ENCODE measurements around the gene PRR29.
"Not testable (repeated sequence)": the region's sequence is repeated elsewhere in the genome, so short reads cannot be mapped to it uniquely, and the experiment has no call there.

The PRR29 gene

DNA sequence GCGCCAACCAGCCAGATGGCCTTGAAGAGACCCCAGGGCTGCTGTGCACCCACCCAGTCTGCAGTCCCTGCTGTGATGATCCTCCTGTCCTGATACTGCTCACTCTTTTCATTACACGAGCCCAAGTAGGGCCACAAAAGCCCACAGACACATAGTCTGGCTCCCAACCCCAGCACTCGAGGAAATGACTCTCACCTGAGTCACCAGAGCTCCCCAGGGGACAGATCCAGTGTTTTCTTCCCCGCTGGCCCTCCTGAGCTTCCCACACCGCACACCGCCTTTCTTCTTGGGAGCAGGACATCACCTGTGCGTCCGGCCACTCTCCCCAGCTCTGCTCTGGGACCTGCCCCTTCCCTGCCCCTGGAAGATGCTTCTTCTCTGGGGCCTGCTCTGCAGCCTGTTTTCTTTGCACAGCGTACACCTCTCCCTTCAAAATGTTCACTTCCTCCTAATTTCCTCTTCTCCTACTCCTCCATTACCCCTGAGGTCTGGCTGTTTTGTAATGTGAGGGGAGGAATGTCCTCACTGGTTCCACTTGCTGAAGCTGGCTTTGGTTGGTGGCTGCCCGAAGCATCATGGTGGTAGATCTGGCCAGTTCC is 23.5 kb upstream of the PRR29 start:
- DNase-seq (ENCODE audit: low spot score) = peak; percentile 72

DNA sequence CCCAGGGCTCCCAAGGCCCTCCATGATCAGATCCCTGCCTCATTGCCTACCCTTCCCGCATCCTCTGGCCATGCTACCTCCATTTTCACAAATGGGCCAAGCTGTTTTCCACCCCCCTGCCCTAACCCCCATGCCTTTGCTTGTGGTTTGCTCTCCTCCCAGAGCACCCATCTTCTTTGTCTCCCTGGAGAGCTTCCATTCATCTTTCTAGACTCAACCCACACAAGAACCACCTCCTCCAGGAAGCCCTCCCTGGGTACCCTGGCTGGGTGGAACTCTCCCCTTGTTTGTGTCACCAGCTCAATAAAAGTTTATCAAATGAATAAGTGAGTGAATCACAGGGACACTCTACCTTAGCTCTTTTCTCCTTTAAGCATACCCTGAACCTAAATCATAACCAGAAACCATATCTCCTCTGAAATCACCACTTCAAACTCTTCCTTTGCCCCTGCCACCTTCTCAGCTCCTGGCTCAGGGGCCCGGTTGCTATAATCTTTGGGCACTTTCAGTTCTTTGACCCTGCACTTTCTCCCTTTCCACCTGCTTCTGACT is 22.5 kb upstream of the PRR29 start:
- DNase-seq (ENCODE audit: low spot score) = no peak

DNA sequence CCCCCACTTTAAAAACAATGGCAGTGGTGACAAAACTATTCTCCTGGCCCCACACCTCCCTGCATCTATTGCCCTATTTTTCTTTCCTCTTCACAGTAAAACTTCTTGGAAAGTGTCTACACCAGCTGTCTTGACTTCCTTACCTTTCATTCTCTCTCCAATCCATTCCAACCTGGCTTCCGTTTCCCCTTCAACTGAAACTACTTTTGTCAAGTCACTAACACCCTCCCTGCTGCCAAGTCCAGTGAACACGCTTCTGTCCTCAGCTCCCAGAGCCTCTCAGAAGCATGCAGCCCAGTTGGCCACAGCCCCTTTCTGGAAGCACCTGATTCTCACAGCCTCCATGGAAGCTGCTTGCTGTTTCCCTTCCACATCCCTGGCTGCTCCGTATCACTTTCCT is 21.4 kb upstream of the PRR29 start:
- DNase-seq (ENCODE audit: low spot score) = no peak

DNA sequence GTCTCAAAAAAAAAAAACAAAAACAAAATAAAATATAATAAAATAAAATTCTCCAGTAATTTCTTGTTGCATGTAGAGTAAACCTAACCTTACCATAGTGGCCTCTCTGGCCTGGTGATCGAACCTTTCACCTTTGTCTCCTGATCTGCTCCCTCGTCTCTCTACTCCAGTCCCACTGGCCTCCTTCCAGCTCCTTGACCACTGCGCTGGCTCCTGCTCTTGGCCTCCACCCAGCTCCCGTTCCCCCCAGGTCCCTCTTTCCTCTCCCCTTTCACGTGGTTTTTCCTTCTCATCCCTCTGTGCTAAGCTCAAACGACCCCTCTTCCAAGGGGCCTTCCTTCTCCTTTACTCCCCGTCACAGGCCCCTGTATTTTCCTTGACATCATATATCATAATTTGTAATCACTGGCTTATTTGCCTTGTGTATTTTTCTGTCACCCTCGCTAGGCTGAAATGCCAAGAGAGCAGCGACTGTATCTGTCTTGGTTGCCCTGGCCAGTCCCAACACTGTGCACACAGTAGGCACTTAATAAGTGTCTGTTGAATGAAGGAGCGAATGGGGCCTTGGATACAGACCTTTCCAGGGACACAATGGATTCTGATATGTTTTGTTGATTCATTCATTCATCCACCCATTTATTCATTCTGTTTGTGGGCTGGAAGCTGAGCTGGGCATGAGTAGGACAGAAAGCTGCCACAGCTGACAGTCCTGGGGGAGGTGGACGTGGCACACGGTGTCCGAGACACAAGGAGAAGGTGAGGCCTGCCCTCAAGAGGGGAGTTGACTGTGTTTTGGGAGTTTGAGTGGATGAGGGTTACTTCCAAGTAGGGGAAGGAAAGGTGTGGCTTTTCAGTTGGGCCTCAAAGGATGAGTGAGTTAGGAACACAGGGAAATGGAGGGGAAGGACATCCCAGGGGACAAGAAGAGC is 19.6 kb upstream of the PRR29 start:
- no peak for DNase-seq (ENCODE audit: low spot score)

DNA sequence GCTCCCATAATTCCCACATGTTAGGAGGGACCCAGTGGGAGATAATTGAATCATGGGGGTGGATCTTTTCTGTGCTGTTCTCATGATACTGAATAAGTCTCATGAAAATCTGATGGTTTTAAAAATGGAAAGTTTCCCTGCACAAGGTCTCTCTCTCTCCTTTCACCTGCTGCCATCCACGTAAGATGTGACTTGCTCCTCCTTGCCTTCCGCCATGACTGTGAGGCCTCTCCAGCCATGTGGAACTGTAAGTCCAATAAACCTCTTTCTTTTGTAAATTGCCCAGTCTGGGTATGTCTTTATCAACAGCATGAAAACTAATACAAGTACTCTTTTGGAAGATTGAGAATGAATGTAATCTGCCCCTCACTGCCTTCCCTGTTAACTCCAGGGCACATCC is 15.5 kb upstream of the PRR29 start:
- not testable (repeated sequence) for DNase-seq (ENCODE audit: low spot score)

DNA sequence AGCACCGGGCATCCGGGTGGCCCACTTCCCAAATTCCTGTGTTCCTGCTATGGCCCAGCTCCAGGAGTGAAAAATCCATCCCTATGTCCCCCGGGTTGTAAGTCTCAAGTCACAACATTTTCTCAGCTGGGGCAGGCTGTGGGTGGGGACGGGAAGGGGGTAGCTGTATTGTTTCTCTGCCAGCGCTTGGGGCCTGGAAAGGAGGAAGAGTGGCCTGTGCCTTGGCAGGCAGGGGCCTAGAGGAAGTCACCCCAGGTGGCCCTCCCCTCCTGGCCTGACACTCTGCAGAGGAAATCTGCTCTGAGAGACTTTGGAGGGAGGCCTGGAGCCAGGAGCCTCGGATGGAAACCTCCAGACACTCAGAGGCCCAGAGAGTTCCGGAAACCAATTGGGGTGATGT is 14.8 kb upstream of the PRR29 start:
- no peak for DNase-seq (ENCODE audit: low spot score)

DNA sequence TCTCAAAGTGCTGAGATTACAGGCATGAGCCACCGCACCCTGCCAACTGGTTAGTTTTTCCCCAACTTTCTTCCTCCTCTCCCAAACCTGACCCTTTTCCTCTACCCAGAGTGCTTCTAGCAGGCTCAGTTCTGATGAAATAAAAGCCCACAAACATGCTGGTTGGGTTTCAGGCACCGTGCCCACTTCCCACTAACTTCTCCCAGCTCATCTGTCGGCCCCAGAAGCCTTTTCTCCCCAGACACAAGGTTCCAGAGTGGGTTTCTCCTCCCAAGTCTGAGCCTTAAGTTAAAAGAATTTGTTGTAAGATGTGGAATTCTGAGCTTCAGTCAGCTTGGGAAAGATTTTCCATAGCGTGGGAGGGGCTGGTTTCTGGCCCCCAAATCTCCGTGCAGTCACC is 13.9 kb upstream of the PRR29 start:
- peak; percentile 73 for DNase-seq (ENCODE audit: low spot score)

DNA sequence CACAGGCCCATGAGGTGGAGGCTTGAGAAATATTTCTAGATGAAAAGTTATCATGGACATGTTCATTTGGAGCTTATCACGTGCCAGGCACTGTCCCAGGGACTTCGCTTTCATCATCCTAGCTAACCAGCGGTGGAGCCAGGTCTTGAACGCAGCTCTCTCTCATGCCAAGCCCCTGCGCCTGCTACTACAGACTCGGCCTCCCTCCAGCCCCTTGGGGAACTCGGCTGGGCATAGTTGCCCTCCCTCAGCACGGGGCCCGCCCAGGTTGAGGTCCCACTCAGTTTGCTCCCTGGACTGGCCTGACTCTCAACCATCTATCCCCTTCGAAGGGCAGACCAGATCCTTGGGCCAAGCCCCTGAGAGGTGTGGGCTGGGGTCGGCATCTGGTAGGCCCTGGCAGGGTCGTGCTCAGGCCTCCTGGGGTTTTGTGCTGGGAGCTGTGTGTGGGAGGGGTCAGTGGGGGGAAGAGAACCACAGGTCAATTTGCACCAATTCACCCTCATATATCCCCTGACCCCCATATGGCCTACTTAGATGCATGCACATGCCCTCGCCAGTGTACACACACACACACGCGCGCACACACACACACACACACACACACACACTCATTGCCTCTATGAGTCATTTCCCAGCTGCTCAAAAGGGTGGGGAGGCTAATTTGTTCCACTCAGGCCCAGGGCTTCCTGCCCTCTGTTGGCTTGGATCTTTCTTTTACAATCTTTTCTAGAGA is 13.3 kb upstream of the PRR29 start:
- DNase-seq (ENCODE audit: low spot score) = peak; percentile 92

DNA sequence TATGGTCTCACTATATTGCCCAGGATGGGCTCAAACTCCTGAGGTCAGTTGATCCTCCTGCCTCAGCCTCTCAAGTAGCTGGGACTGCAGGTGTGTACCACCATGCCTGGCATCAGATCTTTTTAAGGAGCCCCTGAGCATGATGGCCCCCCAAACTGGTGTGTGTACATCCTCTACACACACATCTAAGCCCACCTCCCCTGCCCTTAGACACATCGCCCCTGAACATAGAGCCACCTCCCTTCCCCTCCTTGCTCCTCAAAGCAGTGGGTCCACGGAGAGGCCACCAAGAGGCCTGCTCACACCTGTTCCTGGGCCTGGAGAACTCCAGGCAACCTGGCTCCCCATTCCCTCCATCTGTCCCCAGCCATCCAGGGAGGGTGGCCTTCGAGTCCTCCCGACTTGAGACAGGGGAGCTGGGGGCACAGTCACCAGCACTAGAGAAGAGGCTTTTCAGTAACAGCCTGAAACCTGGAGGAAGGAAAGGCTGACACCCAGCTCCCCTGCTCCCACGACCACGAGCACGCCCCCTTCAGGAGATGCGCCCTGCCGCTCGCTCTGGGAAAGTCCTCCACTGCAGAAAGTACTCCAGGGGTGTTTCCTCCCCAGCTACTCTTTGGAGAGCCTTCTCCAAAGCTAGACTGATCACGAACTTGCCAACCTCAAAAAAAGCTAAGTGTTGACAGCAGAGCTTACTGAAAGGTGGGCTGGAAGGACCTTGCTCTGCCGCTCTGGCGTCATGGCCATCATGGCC is 12.6 kb upstream of the PRR29 start:
- no peak for DNase-seq (ENCODE audit: low spot score)

DNA sequence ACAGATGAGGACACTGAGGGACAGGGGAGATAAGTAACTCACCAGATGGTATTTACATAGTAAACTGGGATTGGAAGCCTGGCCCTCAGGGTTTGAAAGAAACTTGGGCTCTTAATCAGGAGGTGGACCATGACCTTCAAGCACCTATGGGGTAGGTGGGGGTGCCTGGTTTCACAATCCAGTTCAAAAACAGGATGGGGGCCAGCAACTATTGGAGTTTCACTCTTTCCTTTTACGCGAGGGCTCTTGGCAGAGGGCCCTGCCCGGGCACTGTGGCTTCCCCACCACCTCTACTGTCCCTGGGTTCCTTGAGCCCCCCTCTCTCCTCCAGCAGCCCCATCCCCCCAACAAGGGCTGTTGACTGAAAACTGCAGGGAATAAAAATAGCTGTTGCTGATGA is 11.3 kb upstream of the PRR29 start:
- no peak for DNase-seq (ENCODE audit: low spot score)

DNA sequence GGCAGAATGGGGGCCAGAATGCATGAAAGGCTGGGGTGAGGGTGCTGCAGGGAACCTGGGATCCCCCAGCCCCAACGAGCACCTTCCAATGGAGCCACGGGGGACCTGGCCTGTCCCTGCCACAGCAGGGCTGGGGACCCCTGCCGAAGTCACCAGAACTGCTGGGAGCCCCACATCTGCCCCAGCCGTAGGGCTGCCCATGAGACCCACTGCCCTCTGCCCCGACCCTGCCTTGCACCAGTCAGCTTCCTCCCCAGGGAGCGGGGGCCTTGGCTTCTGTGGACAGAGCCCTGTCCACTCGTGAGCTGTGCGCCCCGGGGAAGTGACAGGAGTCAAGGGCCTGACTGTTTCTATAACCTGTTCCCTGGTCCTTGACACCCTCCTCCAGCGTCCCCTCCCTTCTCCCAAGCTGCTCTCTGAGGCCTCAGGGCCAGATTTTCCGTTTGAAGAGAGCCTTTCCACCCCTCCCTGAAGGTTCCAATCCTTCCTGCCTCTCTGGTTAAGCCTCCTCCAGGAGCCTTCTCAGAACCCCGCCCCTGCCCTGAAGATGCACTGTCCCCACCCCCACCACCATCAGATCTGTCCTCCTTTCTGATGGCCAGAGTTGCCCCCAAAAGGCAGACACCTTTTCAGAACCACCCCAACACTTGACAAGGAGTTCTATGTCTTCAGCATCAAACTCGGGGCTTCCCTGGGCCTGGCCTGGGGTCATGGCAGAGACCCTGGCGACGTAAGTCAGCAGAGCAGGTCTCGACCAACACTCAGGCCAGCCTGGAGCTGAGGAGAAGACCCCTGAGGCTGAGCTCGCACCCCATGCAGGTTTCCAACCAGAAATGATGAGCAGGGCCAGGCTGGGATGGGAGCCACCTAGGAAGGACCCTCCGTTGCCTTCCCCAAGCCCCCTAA is 10.7 kb upstream of the PRR29 start:
- DNase-seq (ENCODE audit: low spot score) = no peak

DNA sequence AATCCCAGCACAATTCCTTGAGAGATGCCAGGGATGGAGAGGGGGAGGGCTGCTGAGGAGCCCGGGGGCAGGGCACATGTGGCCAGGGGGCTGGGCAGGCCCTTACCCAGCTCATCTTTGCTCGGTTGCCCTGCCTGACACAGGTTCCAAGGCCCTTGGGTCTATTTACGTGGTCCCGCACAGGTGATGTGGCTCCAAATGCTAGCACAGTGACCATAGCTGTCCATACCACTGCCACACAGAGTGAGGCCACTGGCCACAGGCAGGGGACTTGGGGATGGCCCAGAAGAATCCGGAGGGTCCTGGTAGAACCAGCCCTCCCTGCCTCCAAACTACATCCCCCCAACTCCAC is 10.0 kb upstream of the PRR29 start:
- no peak for DNase-seq (ENCODE audit: low spot score)

DNA sequence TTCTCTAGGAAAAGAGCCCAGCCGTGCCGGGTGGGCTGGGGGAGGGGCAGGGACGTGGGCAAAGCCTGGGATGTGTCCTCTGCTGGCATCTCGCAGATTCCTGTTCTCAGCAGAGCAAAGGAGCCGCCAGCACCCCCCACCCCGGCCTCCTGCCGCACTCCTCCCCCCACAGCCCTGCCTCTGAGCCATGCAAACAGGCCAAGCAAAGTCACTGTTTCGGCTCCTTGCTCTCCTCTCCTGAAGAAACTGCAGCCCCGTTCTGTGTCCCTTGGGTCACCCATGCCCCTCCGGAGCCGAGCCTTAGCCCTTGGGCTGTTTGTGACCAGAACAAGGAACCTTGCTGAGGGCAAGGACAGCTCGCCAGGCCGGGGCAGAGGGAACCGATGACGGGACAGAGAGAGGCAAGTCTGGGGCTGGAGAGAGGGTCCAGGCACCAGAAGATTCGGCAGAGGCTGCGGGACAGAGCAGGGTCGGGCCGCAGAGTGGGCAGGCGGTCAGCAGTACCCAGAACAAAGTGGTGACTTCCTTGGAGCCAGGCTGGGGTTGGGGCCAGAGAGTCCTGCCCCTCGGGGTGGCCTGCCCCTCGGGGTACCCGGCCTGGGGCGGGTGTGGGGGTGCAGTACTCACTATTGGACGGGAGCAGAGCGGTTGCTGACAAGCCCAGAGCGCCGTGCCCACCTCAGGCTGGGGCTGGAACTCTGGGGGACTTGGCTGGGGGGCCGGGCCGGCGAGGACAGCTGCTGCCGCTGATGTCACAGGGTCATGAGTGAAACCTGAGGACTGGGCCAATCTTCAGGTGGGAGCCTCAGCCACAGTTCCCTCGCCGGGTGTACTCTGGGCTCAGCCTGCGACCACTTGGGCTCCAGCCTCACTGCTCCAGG is 9.2 kb upstream of the PRR29 start:
- no peak for DNase-seq (ENCODE audit: low spot score)

DNA sequence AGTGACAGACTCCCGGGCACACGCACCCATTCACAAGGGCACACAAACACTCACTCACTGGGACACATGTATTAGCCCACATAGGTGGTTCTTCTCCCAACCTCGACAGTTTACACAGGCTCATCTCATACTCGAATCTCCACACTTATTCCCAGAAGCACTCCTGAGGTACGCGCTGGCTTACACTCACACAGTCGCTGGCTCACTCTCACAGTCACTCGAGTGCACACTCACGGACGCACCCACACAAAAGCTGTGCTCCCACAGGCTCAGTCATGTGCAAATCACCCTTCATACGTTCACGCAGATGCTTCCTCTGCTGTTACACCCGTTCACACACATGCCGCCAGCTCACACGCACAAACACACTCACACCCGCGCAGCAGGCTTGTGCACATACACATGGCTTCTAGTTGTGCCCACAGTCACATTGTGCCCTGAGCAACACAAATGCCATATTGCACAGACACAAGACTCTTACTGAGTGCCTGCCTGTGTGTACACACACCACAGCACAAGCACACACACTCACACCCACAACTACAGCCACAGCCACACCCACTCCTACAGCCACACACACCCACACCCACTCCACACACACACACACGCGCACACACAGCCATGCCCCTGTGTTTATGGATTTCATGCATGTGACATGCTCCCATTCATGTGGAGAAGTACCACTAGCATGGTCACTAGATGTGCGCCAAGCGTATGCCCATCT is 8.4 kb upstream of the PRR29 start:
- DNase-seq (ENCODE audit: low spot score) = no peak

DNA sequence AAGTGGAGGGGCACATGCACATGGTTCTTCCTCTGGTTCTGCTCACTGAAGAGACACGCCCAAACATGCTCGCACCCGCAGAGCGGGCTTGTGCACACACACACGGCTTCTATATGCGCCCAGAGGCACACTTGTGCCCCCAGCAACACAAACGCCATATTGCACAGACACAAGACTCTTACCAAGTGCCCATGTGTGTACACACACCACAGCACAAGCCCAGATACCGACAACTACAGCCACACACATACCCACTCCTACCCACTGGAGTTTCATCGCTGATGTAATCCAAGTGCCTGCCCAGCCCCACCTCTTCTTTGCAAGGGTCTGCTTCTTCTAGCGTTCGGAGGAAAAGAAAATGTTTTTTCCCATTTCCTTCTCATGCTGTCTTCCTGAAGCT is 6.5 kb upstream of the PRR29 start:
- no peak for DNase-seq (ENCODE audit: low spot score)

DNA sequence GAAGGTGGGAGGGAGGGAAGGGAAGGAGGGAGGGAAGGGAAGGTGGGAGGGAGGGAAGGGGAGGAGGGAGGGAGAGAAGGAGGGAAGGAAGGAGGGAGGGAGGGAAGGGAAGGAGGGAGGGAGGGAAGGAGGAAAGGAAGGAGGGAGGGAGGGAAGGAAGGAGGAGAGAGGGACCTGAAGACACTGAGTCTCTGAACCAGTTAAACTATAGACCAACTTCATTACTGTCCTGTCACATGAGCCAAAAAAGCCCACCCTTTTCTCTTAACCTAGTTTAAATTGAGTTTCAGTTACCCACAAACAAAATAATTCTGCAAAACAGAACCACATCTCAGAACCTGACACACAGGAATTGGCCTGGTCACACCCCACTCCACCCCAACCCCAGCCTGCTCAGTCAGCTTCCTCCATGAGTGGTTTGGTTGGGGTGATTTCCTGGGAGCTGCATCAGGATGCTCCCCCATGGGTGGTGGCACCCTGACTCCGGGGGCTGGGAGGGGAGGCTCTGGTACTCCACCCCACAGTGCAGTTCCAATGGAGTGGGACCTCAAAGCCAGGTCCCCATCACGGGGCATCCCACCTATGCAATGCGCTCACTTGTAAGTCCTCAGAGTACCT is 4.7 kb upstream of the PRR29 start:
- no peak for DNase-seq (ENCODE audit: low spot score)

DNA sequence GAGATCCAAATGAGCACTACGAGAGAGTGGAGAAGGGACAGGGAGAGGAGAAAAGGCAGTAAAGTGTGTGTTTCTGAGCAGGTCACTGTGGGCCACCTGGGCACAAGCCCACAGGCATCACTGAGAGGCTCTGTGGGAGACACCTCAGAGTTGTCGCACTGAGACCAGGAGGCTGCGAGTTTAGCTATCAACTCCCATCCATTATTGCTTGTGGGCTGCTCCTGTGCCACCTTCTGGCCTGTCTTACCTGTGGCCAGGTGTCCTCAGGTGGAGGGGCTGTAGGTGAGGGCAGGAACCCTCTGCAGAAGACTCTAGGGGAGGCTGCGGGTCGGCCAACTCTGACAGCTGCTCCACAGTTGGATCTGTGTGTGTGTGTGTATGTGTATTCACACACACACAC is 2.5 kb upstream of the PRR29 start:
- DNase-seq (ENCODE audit: low spot score) = no peak

DNA sequence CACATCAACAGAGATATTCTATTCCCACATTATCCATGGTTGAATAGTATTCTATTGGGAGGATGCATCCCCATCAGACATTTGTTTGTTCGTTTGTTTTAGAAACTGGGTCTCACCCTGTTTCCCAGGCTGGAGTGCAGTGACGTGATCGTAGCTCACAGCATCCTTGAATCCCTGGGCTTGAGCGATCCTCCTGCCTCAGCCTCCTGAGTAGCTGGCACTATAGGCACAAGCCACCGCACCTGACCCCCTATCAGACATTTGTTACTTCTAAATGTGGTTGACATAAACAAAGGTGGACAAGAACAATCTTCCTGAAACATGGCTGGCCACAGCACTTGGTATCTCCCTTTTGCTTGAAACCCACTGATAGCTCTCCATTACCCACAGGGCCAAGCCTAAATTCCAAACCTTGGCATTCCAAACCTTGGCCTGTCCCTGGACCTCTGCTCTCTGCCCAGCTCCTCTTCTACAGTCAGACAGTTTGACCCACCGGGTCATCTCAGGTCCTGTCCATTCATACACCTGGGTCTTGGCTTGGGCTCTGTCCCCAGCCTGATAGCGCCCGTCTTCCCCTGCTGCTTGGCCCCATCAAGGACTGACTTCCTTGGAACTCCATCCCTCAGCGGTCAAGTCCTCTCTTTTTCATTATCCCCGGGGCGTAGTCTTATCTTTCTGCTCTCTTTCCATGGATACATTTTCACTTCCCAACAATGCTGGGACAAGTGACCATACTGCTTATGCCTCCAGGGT is 1.5 kb upstream of the PRR29 start:
- DNase-seq (ENCODE audit: low spot score) = no peak

Measured in GM03348 (cell line).